Smooth muscle cell (in vitro differentiated cells): ENCODE data around the gene ACSL6. TPM values are rescaled to one million over a fixed set of nuclear protein-coding genes. Genes with fewer than 3 reads are reported as not detected.

Experiments
- DNase-seq: peaks from one replicate; lab custom pipeline; 2025; ENCODE audit not compliant: unreplicated experiment; lab: John Stamatoyannopoulos, UW
- H2AFZ ChIP-seq: fragments of 200-600 bp; sonication (generic); 2 replicates; pipeline ENCODE4 v1.6.0; 2016; ENCODE audit warnings: antibody characterized with exemption, low read depth, mild to moderate bottlenecking
- H3F3A ChIP-seq: fragments of 200-600 bp; sonication (generic); 2 replicates; pipeline ENCODE4 v1.6.0; 2017; ENCODE audit warnings: antibody characterized with exemption, low read depth
- H3K27ac ChIP-seq: fragments of 200-600 bp; sonication (generic); 2 replicates; pipeline ENCODE4 v1.5.1; 2016; ENCODE audit warnings: low read depth, mild to moderate bottlenecking
- H3K27me3 ChIP-seq: fragments of 200-600 bp; sonication (generic); 2 replicates; pipeline ENCODE4 v1.6.1; 2016; ENCODE audit warnings: low read depth, mild to moderate bottlenecking
- H3K36me3 ChIP-seq: fragments of 200-600 bp; sonication (generic); 2 replicates; pipeline ENCODE4 v1.5.1; 2016; ENCODE audit warnings: low read depth
- H3K4me1 ChIP-seq: fragments of 200-600 bp; sonication (generic); 2 replicates; pipeline ENCODE4 v1.5.1; 2016; ENCODE audit warnings: low read depth
- H3K4me2 ChIP-seq: fragments of 200-600 bp; sonication (generic); 2 replicates; pipeline ENCODE4 v1.6.0; 2016; ENCODE audit warnings: mild to moderate bottlenecking
- H3K4me3 ChIP-seq: fragments of 200-600 bp; sonication (generic); 2 replicates; pipeline ENCODE4 v1.5.1; 2016; ENCODE audit warnings: mild to moderate bottlenecking
- H3K79me2 ChIP-seq: fragments of 200-600 bp; sonication (generic); 2 replicates; pipeline ENCODE4 v1.6.0; 2016; ENCODE audit warnings: low read depth, mild to moderate bottlenecking
- H3K9ac ChIP-seq: fragments of 200-600 bp; sonication (generic); 2 replicates; pipeline ENCODE4 v1.6.0; 2016; ENCODE audit warnings: low read depth
- H3K9me3 ChIP-seq: fragments of 200-600 bp; sonication (generic); replicated peaks from 2 replicates; pipeline ENCODE4 v1.5.1; 2016; ENCODE audit warnings: low read depth
- H4K20me1 ChIP-seq: fragments of 200-600 bp; sonication (generic); 2 replicates; pipeline ENCODE4 v1.6.0; 2016; ENCODE audit warnings: low read depth
- WGBS: methylation state at CpG from one replicate; pipeline ENCODE4 v1.1.7; 2016; ENCODE audit warnings: low lambda C conversion rate; 5-methylcytosine and 5-hydroxymethylcytosine counted together
- polyA plus RNA-seq: library from polyadenylated mRNA; unstranded; fragments of >200 nt; fragmentation: Nextera tagmentation; extraction: Ambion mirVana; gene quantifications from 2 replicates; pipeline ENCODE4 v1.2.1, GENCODE V29; 2016
- total RNA-seq: library from RNA; depleted of rRNA; stranded (reverse); fragments of >200 nt; gene quantifications from 2 replicates; pipeline ENCODE4 v1.2.3, GENCODE V29; 2014
- TF ChIP-seq, protein P1 (sequence below): fragments of 200-600 bp; sonication (generic); IDR thresholded peaks from 2 replicates; pipeline ENCODE4 v1.5.1; 2017; ENCODE audit warnings: borderline replicate concordance, mild to moderate bottlenecking, antibody characterized with exemption; ENCODE audit not compliant: insufficient read depth, poor library complexity, severe bottlenecking

ACSL6 gene
- total and polyA plus RNA-seq, 2 experiments from 2014 or later, result not detected

- Histone ChIP-seq H3K79me2 (no peaks in the 10 kb centered on the region), H3K9ac (no peak overlapping the region), H2AFZ (no peak overlapping the region), H3K4me1 (no peaks in the 10 kb centered on the region), H3K27ac (no peak overlapping the region), H3K27me3 (peaks cover 21% of the 10 kb centered on the region), H3K4me3 (no peak overlapping the region), H3K4me2 (no peak overlapping the region), H3F3A (no peaks in the 10 kb centered on the region), H4K20me1 (no peaks in the 10 kb centered on the region), H3K9me3 (no peaks in the 10 kb centered on the region), H3K36me3 (no peaks in the 10 kb centered on the region)
- no peak for DNase-seq
- 73% methylated on average over 6 of the region's 6 CpGs for WGBS
- TF ChIP-seq, protein P1, sequence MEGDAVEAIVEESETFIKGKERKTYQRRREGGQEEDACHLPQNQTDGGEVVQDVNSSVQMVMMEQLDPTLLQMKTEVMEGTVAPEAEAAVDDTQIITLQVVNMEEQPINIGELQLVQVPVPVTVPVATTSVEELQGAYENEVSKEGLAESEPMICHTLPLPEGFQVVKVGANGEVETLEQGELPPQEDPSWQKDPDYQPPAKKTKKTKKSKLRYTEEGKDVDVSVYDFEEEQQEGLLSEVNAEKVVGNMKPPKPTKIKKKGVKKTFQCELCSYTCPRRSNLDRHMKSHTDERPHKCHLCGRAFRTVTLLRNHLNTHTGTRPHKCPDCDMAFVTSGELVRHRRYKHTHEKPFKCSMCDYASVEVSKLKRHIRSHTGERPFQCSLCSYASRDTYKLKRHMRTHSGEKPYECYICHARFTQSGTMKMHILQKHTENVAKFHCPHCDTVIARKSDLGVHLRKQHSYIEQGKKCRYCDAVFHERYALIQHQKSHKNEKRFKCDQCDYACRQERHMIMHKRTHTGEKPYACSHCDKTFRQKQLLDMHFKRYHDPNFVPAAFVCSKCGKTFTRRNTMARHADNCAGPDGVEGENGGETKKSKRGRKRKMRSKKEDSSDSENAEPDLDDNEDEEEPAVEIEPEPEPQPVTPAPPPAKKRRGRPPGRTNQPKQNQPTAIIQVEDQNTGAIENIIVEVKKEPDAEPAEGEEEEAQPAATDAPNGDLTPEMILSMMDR, result no peak
Measured at GRCh38 chr5:132020568-132021339, 9.3 kb upstream of the ACSL6 start.

GRCh38 chr5:132019857-132020555 lies 8.5 kb upstream of the ACSL6 start:
- WGBS, result 82% methylated on average over 6 of the region's 6 CpGs
- no peak overlapping the region for H2AFZ ChIP-seq
- no peak for DNase-seq
- no peaks in the 10 kb centered on the region for H3K4me1 ChIP-seq
- H3K27me3 ChIP-seq, result peaks cover 27% of the 10 kb centered on the region
- no peaks in the 10 kb centered on the region for H3K36me3 ChIP-seq
- H4K20me1 ChIP-seq, result no peaks in the 10 kb centered on the region
- H3K4me2 ChIP-seq, result no peak overlapping the region
- TF ChIP-seq, protein P1, result no peak
- H3K79me2 ChIP-seq, result no peaks in the 10 kb centered on the region
- H3K9ac ChIP-seq, result no peak overlapping the region
- no peak overlapping the region for H3K27ac ChIP-seq
- H3K4me3 ChIP-seq, result no peak overlapping the region
- no peaks in the 10 kb centered on the region for H3F3A ChIP-seq
- no peaks in the 10 kb centered on the region for H3K9me3 ChIP-seq

DNA sequence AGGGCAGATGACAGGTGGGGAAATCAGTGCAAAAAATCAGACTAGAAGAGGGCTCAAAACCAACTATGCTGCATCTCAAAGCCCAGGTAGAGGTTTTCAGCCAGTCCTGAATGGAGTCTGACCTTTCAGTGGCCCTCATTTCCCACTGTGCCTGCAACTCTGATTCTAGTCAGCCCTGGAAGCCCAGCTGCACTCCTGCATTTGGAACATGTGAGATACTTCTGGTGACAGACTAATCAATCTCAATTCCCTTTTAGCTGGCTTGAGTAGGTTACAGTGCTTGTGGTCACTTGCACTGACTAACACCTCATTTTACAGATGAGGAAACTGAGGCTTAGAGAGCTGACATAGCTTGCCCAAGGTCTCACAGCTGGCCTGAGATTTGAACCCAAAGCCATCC lies 7.9 kb upstream of the ACSL6 start:
- TF ChIP-seq, protein P1, result no peak
- H3K4me2 ChIP-seq, result no peak overlapping the region

More for the DNA sequence above, 7.9 kb upstream of the ACSL6 start:
- Histone ChIP-seq H3K27me3 (peaks cover 34% of the 10 kb centered on the region), H3K4me1 (no peaks in the 10 kb centered on the region), H3K27ac (no peak overlapping the region), H3K9me3 (no peaks in the 10 kb centered on the region), H4K20me1 (no peaks in the 10 kb centered on the region), H3K79me2 (no peaks in the 10 kb centered on the region), H3K9ac (no peak overlapping the region), H3K4me3 (no peak overlapping the region), H3K36me3 (no peaks in the 10 kb centered on the region), H2AFZ (no peak overlapping the region), H3F3A (no peaks in the 10 kb centered on the region)
- no peak for DNase-seq
